Stimulated activated CD8-positive, alpha-beta memory T cell treated with anti-CD3 and anti-CD28 coated beads, Interleukin-15, amount 100 ng/mL, for 1 hour (primary cell): ENCODE data around the gene TYRP1.

ENCODE experiments used
- DNase-seq: peaks from one replicate; pipeline ENCODE4 v3.0.0-alpha.2; 2020; ENCODE audit warnings: low read depth

Gene TYRP1

GRCh38 chr9:12735665-12736064 lies 42.5 kb downstream of the TYRP1 start:
- no peak for DNase-seq

GRCh38 chr9:12737871-12738270 lies 44.7 kb downstream of the TYRP1 start:
- no peak for DNase-seq

GRCh38 chr9:12739014-12739652 lies 45.9 kb downstream of the TYRP1 start:
- DNase-seq: no peak

- DNase-seq: no peak
Observed at GRCh38 chr9:12740845-12741244, 47.7 kb downstream of the TYRP1 start.

- no peak for DNase-seq
Observed at GRCh38 chr9:12748016-12748415, 54.8 kb downstream of the TYRP1 start.

GRCh38 chr9:12748954-12749353 lies 55.8 kb downstream of the TYRP1 start:
- DNase-seq: no peak

GRCh38 chr9:12753931-12754330 lies 60.7 kb downstream of the TYRP1 start:
- no peak for DNase-seq

GRCh38 chr9:12759761-12760160 lies 66.6 kb downstream of the TYRP1 start:
- DNase-seq: no peak
